Glutamatergic neuron (in vitro differentiated cells): ENCODE data around the gene HEMK1. TPM values are rescaled to one million over a fixed set of nuclear protein-coding genes. Genes with fewer than 3 reads are reported as not detected.

Experiments
- DNase-seq: peaks from one replicate; pipeline ENCODE4 v3.0.0; 2022
- H3K27ac Mint-ChIP-seq: one replicate; pipeline ENCODE4 v1.8.0; 2020; ENCODE audit warnings: mild to moderate bottlenecking, mixed read lengths, inconsistent platforms; ENCODE audit not compliant: unreplicated experiment
- H3K27me3 Mint-ChIP-seq: one replicate; pipeline ENCODE4 v1.8.0; 2020; ENCODE audit warnings: mild to moderate bottlenecking, moderate library complexity, mixed read lengths, inconsistent platforms; ENCODE audit not compliant: unreplicated experiment
- H3K36me3 Mint-ChIP-seq: one replicate; pipeline ENCODE4 v1.8.0; 2020; ENCODE audit warnings: mild to moderate bottlenecking, mixed read lengths, inconsistent platforms; ENCODE audit not compliant: unreplicated experiment
- H3K4me1 Mint-ChIP-seq: one replicate; pipeline ENCODE4 v1.8.0; 2020; ENCODE audit warnings: mild to moderate bottlenecking, low read depth, mixed read lengths, inconsistent platforms; ENCODE audit not compliant: unreplicated experiment
- H3K4me3 Mint-ChIP-seq: one replicate; pipeline ENCODE4 v1.8.0; 2020; ENCODE audit warnings: mild to moderate bottlenecking, mixed read lengths, inconsistent platforms; ENCODE audit not compliant: unreplicated experiment
- H3K9me3 Mint-ChIP-seq: one replicate; pipeline ENCODE4 v1.8.0; 2020; ENCODE audit warnings: mild to moderate bottlenecking, moderate library complexity, mixed read lengths, inconsistent platforms; ENCODE audit not compliant: unreplicated experiment
- total RNA-seq: library from RNA; stranded (reverse); fragmentation: NEBNext Ultra II Directional; extraction: Animal tissue kit (Norgen Biotek cat#: 25700); gene quantifications from one replicate; pipeline ENCODE4 v1.2.1, GENCODE V29; 2021; ENCODE audit not compliant: unreplicated experiment
- TF ChIP-seq, protein P1 (sequence below): fragments of 200-600 bp; sonication (generic); IDR thresholded peaks from one replicate; pipeline ENCODE4 v1.5.0; 2021; ENCODE audit not compliant: partially characterized antibody, unreplicated experiment

Gene HEMK1
- total RNA-seq, 1 donor from 2014 or later, result 21.1 TPM

GRCh38 chr3:50552598-50552997, 16.7 kb upstream of the HEMK1 start:
- H3K4me1 Mint-ChIP-seq, result peaks cover 9% of the 10 kb centered on the region
- H3K27me3 Mint-ChIP-seq, result peaks cover 3% of the 10 kb centered on the region
- H3K36me3 Mint-ChIP-seq, result no peaks in the 10 kb centered on the region
- DNase-seq, result no peak
- H3K27ac Mint-ChIP-seq, result no peak overlapping the region
- H3K4me3 Mint-ChIP-seq, result no peak overlapping the region
- TF ChIP-seq, protein P1, sequence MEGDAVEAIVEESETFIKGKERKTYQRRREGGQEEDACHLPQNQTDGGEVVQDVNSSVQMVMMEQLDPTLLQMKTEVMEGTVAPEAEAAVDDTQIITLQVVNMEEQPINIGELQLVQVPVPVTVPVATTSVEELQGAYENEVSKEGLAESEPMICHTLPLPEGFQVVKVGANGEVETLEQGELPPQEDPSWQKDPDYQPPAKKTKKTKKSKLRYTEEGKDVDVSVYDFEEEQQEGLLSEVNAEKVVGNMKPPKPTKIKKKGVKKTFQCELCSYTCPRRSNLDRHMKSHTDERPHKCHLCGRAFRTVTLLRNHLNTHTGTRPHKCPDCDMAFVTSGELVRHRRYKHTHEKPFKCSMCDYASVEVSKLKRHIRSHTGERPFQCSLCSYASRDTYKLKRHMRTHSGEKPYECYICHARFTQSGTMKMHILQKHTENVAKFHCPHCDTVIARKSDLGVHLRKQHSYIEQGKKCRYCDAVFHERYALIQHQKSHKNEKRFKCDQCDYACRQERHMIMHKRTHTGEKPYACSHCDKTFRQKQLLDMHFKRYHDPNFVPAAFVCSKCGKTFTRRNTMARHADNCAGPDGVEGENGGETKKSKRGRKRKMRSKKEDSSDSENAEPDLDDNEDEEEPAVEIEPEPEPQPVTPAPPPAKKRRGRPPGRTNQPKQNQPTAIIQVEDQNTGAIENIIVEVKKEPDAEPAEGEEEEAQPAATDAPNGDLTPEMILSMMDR, result no peak
- H3K9me3 Mint-ChIP-seq, result peaks cover 2% of the 10 kb centered on the region

DNA sequence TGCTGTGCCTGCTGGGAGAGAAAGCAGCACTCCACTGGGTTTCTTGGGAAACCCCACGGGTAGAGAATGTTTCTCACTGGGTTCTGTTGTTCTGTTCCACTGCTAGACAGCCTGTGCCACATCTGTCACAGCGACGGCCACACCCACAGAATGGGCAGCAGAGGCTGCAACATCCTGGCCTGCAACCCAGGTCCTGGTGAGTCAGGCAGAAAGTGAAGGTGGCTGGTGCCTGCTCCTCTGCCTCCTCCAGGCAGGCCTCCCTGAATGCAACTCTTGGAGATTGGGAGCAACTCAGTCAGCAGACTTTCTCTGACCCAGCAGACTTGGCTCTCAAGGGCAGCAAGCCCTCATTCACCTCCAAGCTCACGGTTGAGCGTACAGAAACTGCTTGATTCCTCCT, 14.8 kb upstream of the HEMK1 start:
- H3K27me3 Mint-ChIP-seq, result peaks cover 3% of the 10 kb centered on the region
- peaks cover 9% of the 10 kb centered on the region for H3K4me1 Mint-ChIP-seq
- H3K4me3 Mint-ChIP-seq, result no peak overlapping the region
- no peak overlapping the region for H3K27ac Mint-ChIP-seq
- H3K36me3 Mint-ChIP-seq, result no peaks in the 10 kb centered on the region
- H3K9me3 Mint-ChIP-seq, result peaks cover 2% of the 10 kb centered on the region
- no peak for DNase-seq
- TF ChIP-seq, protein P1, result no peak

GRCh38 chr3:50557106-50557505, 12.2 kb upstream of the HEMK1 start:
- TF ChIP-seq, protein P1, result no peak
- Mint-ChIP-seq H3K9me3 (no peaks in the 10 kb centered on the region), H3K4me3 (no peak overlapping the region), H3K27ac (no peak overlapping the region), H3K36me3 (no peaks in the 10 kb centered on the region), H3K4me1 (peaks cover 6% of the 10 kb centered on the region), H3K27me3 (peaks cover 3% of the 10 kb centered on the region)
- DNase-seq, result no peak

GRCh38 chr3:50557915-50558314, 11.4 kb upstream of the HEMK1 start:
- TF ChIP-seq, protein P1, result no peak
- Mint-ChIP-seq H3K4me1 (peaks cover 6% of the 10 kb centered on the region), H3K36me3 (no peaks in the 10 kb centered on the region), H3K27ac (no peak overlapping the region), H3K4me3 (no peak overlapping the region), H3K9me3 (no peaks in the 10 kb centered on the region), H3K27me3 (peaks cover under 1% of the 10 kb centered on the region)
- DNase-seq, result no peak

DNA sequence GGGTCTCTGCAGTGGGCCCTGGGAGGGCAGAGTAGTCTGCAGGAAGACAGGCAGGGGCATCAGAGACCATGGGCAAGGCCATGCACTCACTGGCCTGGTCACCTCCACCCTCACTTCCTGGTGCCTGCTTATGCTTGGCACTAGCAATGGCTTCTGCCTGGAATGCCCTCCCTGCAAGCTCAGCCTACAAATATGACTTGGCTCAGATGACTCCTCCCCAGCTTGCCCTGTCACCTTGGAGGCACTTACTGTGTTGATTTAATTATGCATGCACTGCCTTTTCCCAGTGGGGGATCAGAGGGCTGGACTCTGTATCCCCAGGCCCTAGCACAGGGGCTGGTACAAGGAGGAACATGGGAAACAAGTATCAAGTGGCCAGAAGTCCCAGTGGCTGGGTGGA, 9.6 kb upstream of the HEMK1 start:
- Mint-ChIP-seq H3K4me1 (peaks cover 5% of the 10 kb centered on the region), H3K27me3 (peaks cover 2% of the 10 kb centered on the region), H3K4me3 (no peak overlapping the region), H3K27ac (no peak overlapping the region), H3K9me3 (no peaks in the 10 kb centered on the region), H3K36me3 (no peaks in the 10 kb centered on the region)
- TF ChIP-seq, protein P1, result no peak
- DNase-seq, result no peak
